ENCODE results near the gene PDIA5.

The PDIA5 gene

GRCh38 chr3:123037015-123037375, 29.8 kb upstream of the PDIA5 start:
- TF ChIP-seq TAF1 (IDR thresholded peaks at IDR 0.05; ENCODE audit: borderline replicate concordance, insufficient read depth, low read length): no peak
- TF ChIP-seq REST (IDR thresholded peaks at IDR 0.05; ENCODE audit: insufficient read depth in 1 of 2, low read depth in 2 of 2, low read length in 2 of 2): no peak
- TF ChIP-seq FOXP2 (optimal IDR thresholded peaks at IDR 0.05; ENCODE audit: borderline replicate concordance, extremely low read depth, extremely low read length, insufficient read depth): no peak
- no peak for TF ChIP-seq POLR2AphosphoS5 (IDR thresholded peaks at IDR 0.05; ENCODE audit: low read depth, low read length)
- TF ChIP-seq SIN3A (IDR thresholded peaks at IDR 0.05; ENCODE audit: borderline replicate concordance, insufficient read depth, low read length): no peak

GRCh38 chr3:123038751-123039150, 28.1 kb upstream of the PDIA5 start:
- TF ChIP-seq TAF1 (IDR thresholded peaks at IDR 0.05; ENCODE audit: borderline replicate concordance, insufficient read depth, low read length): no peak
- TF ChIP-seq POLR2AphosphoS5 (IDR thresholded peaks at IDR 0.05; ENCODE audit: low read depth, low read length): no peak
- no peak for TF ChIP-seq SIN3A (IDR thresholded peaks at IDR 0.05; ENCODE audit: borderline replicate concordance, insufficient read depth, low read length)
- no peak for TF ChIP-seq FOXP2 (optimal IDR thresholded peaks at IDR 0.05; ENCODE audit: borderline replicate concordance, extremely low read depth, extremely low read length, insufficient read depth)
- TF ChIP-seq REST (IDR thresholded peaks at IDR 0.05; ENCODE audit: insufficient read depth in 1 of 2, low read depth in 2 of 2, low read length in 2 of 2): no peak

- TF ChIP-seq FOXP2 (optimal IDR thresholded peaks at IDR 0.05; ENCODE audit: borderline replicate concordance, extremely low read depth, extremely low read length, insufficient read depth) (no peak), POLR2AphosphoS5 (IDR thresholded peaks at IDR 0.05; ENCODE audit: low read depth, low read length) (no peak), SIN3A (IDR thresholded peaks at IDR 0.05; ENCODE audit: borderline replicate concordance, insufficient read depth, low read length) (no peak), TAF1 (IDR thresholded peaks at IDR 0.05; ENCODE audit: borderline replicate concordance, insufficient read depth, low read length) (no peak), REST (IDR thresholded peaks at IDR 0.05; ENCODE audit: insufficient read depth in 1 of 2, low read depth in 2 of 2, low read length in 2 of 2) (no peak)
Measured at GRCh38 chr3:123039178-123039577, 27.6 kb upstream of the PDIA5 start.

- TF ChIP-seq POLR2AphosphoS5 (IDR thresholded peaks at IDR 0.05; ENCODE audit: low read depth, low read length) (no peak), TAF1 (IDR thresholded peaks at IDR 0.05; ENCODE audit: borderline replicate concordance, insufficient read depth, low read length) (no peak), FOXP2 (optimal IDR thresholded peaks at IDR 0.05; ENCODE audit: borderline replicate concordance, extremely low read depth, extremely low read length, insufficient read depth) (no peak), REST (IDR thresholded peaks at IDR 0.05; ENCODE audit: insufficient read depth in 1 of 2, low read depth in 2 of 2, low read length in 2 of 2) (no peak), SIN3A (IDR thresholded peaks at IDR 0.05; ENCODE audit: borderline replicate concordance, insufficient read depth, low read length) (no peak)
Measured at GRCh38 chr3:123042413-123042812, 24.4 kb upstream of the PDIA5 start.
